GM12891 (cell line): ENCODE data around the gene RASSF8.

Experiments used
- POLR2AphosphoS5 ChIP-seq: IDR thresholded peaks from 2 replicates; pipeline ENCODE4 v1.6.1; 2011; ENCODE audit warnings: low read depth, low read length, control low read depth
- TAF1 ChIP-seq: IDR thresholded peaks from 2 replicates; pipeline ENCODE4 v1.6.1; 2011; ENCODE audit warnings: low read depth, low read length, control low read depth

- TF ChIP-seq TAF1 (no peak), POLR2AphosphoS5 (no peak)
These were observed 58.0 kb downstream of the RASSF8 start for GRCh38 chr12:26016516-26016915.
